AG08396 (cell line): ENCODE results near the gene CCDC74B.
"Not testable (repeated sequence)": the region's sequence is repeated elsewhere in the genome, so short reads cannot be mapped to it uniquely, and the experiment has no call there.

Experiments
- DNase-seq: peaks from one replicate; pipeline ENCODE4 v3.0.0; 2012; ENCODE audit warnings: low spot score, mixed read lengths

The CCDC74B gene

GRCh38 chr2:130166611-130167010 is 21.7 kb upstream of the CCDC74B start:
- DNase-seq = not testable (repeated sequence)

GRCh38 chr2:130165293-130166016 is 20.5 kb upstream of the CCDC74B start:
- no peak for DNase-seq

GRCh38 chr2:130162968-130163367 is 18.1 kb upstream of the CCDC74B start:
- DNase-seq = no peak

- not testable (repeated sequence) for DNase-seq
These were observed 17.6 kb upstream of the CCDC74B start for GRCh38 chr2:130162486-130162885.

DNA sequence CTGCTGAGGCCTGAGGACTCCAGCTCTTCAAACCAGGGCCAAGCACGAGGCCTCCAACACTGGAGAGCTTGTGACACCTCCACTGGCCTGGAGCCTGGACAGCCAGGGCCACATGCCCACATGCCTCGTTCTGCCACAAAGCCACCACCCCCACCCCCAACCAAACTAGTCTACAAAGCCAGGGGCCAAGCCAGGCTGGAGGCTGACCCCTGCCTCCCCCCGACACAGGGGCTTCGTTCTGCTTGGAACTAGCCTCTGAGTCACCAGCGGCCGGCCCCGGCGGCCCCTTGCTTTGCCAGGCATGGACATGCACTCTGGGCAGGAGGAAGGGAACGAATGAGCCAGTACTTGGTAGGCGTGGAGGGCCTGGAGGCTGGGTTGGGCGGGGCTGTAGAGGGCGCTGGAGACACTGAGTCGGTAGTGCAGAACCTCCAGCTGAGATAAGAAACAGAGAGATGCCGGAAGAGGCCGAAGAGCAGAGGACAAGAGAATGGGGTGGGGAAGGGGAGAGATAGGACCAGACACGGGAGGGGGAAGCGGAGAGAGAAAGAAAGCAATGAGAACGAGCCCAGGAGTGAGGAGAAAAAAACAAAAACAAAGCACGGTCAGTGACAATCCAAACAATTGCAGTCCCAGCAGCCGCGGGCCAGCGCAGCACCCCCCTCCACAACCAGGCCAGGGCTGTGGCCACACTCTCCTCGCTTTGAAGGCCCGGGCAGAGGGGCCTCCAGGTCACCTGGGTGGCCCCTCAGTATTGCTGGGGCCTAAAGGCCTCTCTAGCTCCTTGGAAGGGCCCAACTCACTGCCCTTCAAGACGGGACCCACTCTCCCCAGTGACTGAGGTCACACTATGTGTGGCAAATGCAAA is 16.2 kb upstream of the CCDC74B start:
- DNase-seq = not testable (repeated sequence)

GRCh38 chr2:130160131-130160530 is 15.2 kb upstream of the CCDC74B start:
- DNase-seq = no peak

GRCh38 chr2:130159376-130159775 is 14.5 kb upstream of the CCDC74B start:
- DNase-seq = not testable (repeated sequence)

DNA sequence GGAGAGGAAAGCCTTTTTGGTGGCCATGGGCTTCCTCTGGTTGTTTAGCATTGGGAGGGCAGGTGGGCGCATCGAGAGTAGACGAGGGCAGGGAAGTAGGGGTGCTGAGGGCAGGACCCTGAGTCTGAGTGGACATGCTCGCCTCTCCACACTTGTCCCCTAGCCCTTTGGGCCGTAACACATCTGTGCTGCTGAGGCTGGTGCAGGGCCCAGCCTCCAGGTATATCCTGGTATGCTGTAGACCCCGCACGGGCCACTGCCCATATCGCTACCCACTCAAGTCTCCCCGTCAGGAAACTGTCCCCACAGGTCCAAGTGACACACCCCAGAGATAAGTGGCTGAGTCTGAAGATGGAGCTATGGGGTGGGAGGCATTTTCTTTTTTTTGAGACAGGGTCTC is 13.7 kb upstream of the CCDC74B start:
- DNase-seq = no peak

- DNase-seq = not testable (repeated sequence)
These were observed 13.1 kb upstream of the CCDC74B start for GRCh38 chr2:130157825-130158514.

GRCh38 chr2:130157354-130157753 is 12.4 kb upstream of the CCDC74B start:
- not testable (repeated sequence) for DNase-seq

DNA sequence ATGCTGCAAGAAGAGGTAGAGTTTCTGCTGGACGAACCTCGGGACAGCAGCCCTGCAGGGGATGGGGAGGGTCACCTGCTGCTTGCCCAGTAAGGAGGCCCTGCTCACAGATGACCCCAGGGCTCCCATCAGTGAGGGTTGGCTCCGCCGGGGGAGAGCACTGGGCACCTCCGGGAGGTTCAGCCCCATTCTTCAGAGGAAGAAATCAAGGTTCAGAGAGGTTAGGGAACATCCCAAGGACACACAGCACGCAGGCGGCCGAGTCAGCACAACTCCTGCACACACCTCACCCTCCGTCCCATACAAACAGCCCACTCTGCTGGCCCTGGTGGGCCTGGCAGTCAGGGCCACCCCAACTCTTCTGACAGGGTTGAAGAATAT is 11.7 kb upstream of the CCDC74B start:
- DNase-seq = no peak

- DNase-seq = peak; percentile 53
These were observed 11.2 kb upstream of the CCDC74B start for GRCh38 chr2:130155956-130156623.

GRCh38 chr2:130154773-130155765 is 10.2 kb upstream of the CCDC74B start:
- DNase-seq = no peak

DNA sequence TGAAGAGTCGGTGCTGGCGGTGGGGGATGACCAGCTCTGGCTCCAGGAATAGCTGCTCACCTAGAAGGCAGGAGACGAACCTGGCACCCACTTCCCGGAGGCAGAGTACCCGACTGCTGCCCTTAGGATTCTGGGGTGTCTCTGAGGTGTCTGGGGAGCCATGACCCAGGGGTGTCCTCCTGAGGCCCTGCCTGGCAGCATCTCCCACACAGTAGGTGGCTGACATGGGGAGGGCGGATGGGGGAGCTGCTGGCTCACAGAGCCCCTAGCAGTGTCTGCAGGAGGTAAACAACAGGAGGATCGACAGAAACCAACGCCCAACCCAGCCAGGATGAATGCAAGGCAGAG is 9.5 kb upstream of the CCDC74B start:
- not testable (repeated sequence) for DNase-seq

GRCh38 chr2:130153721-130154422 is 9.0 kb upstream of the CCDC74B start:
- DNase-seq = not testable (repeated sequence)

GRCh38 chr2:130152816-130153595 is 8.1 kb upstream of the CCDC74B start:
- DNase-seq = no peak

DNA sequence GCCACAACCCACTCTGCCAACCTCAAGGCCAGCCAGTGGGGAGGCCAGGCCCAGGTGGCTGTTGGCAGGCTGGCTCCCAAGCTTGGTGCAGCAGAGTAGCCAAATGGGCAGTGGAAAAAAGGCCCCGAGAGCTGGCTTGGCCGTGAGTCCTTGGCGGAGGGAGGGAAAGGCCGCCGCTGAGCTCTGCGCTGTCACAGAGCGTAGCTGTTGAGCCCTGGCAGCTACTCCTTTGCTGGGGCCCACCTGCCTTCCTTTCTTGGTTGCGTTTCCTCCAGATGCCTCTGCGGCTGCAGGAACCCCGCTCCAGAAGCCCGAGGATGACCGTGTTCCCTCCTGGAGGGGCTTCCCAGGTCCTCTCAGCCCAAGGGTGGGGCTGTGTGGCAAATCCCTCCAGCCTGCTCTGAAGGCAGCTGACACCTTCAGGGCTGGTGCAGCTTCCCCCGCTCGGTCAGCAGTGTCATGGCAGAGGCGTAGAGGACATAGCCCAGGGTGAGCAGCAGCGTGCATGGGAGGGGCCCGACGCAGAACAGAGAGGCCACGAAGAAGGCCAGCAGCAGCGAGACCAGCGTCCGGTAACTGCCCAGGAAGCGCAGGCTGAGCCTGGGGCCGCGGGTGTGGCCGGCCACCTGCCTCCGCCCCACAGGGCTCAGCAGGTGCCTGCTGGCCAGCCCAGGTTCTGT is 7.4 kb upstream of the CCDC74B start:
- not testable (repeated sequence) for DNase-seq

DNA sequence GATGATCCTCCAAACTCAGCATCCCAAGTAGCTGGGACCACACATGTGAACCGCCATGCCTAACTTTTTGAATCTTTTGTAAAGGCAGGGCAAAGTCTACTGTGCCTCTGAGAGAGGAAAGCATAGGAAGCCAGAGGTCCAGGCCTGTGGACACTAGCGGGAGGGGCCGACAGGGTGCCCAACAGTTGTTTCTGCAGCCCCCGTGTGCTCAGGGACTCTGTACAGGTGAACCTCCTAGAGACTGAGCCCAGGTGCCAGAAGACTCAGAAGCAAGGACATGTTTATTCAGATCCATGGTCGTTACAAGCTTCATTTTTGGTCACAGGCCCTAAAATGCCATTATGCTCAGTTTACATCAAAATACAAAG is 6.2 kb upstream of the CCDC74B start:
- DNase-seq = not testable (repeated sequence)
